DMS153 (cell line): ENCODE data around the gene ITSN1.
"Not testable (repeated sequence)": the region's sequence is repeated elsewhere in the genome, so short reads cannot be mapped to it uniquely, and the experiment has no call there.

ENCODE experiments used
- DNase-seq: peaks from one replicate; lab custom pipeline; 2025; lab: John Stamatoyannopoulos, UW

Gene ITSN1

DNA sequence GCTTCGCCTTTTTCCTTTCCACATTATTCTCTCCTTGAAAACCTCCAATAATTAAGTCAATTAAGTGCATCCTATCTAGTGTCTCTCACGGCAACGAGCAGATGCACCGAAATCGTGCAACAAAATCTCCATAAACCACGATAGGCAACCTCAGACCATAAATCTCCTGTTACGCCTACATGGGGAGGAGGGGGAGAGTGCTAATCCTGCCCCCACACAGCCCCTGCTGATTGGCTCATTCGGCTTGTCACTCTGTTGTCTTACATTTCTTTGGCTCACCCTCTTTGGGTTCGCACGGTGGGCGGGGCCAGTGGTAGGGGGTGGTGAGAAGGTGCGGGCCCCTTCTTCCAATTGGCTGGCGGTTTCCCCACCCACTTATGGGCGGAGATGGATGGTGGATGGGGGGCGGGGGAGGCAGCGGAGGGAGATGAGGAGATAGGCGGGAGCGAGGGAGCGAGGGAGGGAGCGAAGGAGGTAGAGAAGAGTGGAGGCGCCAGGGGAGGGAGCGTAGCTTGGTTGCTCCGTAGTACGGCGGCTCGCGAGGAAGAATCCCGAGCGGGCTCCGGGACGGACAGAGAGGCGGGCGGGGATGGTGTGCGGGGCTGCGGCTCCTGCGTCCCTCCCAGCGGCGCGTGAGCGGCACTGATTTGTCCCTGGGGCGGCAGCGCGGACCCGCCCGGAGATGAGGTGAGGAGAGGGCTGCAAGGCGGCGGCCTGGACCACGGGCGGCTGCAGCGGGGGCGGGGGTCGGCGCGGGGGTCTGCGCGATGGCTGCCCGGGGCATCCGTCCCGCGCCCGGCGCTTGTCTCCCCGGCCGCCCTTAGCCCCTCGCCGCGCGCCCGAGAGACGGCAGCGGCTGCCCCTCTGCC, at the start of gene ITSN1:
TSS of gene ITSN1 (plus strand) at position 475 of the 869 bp plus-strand sequence. CDS start 76,328 bp downstream, outside the sequence.
- peak; percentile 98 for DNase-seq

DNA sequence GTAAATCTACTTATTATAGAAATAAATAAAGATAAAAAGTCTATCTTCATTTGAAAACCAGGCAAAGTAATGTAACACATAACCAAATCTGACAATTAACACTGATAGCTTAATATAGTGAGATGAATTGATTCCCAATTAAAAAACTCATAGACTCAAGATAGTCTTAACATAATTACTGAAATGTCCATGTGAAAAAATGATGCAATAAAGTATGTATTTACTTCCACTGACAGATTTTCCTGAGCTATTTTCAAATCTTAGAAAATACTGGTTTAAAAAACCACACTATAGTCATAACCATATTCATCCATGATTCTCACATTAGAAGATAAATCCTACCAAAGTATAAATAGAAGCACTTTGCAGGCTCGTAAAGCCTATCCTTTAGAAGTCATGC, 44.2 kb upstream of the ITSN1 start:
- no peak for DNase-seq

DNA sequence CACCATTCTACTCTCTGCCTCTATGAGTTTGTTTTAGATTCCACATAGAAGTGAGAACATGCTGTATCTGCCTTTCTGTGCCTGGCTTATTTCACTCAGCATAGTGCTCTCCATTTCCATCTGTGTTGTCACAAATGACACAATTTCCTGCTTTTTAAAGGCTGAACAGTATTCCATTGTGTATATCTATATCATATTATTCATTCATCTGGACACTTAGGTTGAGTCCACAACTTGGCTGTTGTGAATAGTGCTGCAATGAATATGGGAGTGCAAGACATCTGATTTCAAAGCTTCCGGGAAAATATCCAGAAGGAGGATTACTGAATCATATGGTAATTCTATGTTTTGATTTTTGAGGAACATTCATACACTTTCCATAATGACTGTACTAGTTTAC, 33.7 kb upstream of the ITSN1 start:
- no peak for DNase-seq

DNA sequence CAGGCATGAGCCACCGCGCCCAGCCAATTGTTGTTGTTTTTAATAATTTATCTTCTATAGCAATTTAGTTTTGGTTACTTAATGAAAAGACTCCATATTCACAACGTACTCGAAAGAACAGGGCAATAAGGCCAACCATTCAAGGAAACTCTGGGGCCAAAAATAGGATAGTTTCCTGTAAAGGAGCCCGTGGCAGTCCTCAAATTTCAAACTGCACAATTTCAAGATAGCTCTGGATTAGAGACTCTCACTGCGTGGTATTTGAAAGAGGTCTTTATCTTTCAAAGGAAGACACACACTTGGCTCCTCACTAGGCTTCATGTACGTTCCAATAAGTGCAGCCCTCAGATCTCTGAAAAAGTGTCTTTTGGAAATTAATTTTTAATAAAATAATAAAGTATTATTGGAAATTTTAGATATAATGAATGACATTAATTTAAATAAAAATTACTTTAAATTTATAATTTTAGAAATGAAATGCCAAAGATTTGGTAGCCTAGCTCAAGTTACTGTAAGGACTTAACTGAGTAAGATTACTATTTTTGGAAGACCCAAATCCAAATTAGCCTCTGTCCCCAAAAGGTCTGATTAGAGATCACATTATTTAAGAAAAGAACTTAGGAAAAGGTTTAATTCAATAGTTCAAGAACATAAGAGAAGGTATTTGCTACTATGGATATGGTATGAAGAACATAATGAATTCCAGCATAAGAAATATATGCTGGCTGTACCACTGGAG, 31.1 kb upstream of the ITSN1 start:
- no peak for DNase-seq

DNA sequence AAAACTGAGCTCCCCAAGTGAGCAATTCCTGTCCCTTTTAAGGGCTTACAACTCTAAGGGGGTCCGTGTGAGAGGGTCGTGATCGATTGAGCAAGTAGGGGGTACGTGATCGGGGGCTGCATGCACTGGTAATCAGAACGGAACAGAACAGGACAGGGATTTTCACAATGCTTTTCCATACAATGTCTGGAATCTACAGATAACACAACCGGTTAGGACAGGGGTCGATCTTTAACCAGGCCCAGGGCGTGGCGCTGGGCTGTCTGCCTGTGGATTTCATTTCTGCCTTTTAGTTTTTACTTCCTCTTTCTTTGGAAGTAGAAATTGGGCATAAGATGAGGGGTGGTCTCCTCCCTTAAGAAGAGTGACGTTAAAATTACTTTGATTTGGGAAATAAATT, 24.7 kb upstream of the ITSN1 start:
- DNase-seq = not testable (repeated sequence)

DNA sequence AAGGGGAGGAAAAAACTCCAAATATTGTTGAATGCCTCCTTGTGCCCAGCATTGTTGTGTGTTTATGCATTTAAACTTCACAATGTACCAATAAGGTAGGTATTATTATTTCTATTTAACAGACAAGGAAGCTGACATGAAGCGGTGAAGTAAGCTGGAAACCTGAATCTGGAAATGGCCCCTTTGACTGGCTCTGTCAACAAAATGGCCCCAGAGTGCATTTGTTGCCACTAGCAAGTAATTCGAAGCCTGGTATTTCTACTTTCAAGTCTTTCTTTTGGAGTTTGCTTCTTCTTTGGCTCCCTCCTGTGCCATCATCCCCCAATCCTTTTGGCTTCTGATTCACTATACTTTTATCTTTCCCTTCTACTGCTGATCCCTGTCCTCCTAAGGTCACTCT, 23.9 kb upstream of the ITSN1 start:
- no peak for DNase-seq

DNA sequence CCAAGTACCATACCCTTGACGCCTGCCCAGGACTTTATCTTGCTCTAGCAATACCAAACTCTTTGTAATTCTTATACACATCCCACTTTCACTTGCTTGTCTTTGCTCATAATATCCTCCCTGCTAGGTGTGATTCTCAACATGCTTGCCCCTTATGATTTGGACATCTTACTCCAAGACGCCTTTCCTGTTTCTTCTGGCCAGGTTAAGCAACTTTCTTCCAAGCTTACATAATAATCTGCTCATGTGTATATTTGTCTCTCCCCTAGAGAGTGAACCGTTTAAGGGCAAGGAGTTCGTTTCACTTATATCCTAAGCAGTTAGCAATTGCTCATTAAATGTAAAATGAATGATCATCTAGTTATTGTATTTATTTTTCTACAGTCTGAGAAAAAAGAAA, 22.6 kb upstream of the ITSN1 start:
- DNase-seq = no peak

DNA sequence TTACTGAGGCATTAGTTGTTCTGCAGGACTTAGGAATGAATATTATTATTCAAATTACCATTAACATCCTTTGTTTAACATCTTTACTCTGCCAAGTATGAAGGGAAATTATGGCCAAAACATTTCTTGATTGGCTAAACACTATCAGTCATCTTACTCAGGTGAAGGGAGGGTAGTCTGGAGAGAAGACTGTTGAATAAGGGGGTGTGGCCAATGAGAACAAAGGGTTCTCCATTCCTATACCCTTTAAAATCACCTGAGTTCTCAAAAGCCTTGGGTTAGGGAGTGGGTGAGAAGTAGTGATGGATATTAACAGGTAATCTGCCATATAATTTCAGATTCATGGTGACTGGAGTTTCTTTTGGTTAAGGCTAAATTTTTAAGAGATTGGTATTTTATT, 20.0 kb upstream of the ITSN1 start:
- DNase-seq = no peak

DNA sequence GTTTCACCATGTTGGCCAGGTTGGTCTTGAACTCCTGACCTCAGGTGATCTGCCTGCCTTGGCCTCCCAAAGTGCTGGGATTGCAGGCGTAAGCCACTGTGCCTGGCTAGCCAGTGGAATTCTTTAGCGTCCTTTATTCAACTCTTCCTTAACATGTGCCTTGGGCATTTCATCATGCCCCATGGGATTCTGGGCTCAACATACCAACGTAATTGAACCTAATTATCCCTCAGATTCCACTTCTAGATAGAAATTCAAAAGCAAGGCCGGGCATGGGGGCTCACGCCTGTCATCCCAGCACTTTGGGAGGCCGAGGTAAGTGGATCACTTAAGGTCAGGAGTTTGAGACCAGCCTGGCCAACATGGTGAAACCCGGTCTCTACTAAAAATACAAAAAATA, 16.1 kb upstream of the ITSN1 start:
- not testable (repeated sequence) for DNase-seq

DNA sequence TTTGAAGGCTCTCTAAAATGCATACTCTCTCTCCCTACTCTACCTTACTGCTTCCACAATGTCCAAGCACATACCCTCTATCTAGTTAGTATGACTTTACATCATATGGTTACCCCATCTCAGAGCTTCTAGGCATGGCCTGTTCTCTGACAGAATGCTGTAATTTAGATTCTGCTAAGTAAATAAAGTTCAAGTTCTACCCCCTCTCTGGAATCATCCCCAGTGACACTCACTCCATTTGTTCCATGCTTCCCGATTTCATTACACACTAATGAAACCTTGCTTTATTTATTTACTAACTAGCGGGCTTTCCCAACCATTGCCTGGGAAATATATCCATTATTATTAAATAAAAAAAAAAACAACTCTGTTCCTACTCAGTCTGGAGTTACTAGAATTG, 8.0 kb upstream of the ITSN1 start:
- no peak for DNase-seq

DNA sequence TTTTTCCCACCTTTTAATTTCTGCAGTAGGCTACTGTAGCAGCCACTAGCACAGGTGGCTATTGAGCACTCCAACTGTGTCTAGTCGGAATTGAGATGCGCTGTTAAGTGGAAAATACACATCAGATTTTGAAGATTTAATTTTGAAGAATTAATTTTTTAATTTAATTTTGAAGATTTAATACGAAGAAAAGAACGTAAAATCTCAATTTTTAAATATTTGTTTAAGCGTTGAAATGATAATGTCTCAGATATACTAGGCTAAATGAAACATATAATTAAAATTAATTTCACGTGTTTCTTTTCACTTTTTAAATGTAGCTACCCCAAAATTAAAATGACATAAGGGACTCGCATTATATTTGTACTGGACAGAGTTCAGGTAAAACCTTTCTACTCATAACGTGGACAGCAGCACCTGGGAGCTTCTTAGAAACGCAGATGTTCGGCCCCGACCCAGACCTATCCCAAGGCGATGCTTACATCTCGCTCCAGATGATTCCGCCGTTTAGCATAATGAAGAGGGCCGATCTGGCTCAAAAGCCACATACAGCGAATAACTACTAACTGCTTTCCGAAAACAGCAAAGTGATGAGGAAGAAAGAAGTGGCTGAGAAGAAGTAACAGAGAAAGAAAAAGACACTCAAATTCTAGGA, 1.5 kb upstream of the ITSN1 start:
- no peak for DNase-seq

DNA sequence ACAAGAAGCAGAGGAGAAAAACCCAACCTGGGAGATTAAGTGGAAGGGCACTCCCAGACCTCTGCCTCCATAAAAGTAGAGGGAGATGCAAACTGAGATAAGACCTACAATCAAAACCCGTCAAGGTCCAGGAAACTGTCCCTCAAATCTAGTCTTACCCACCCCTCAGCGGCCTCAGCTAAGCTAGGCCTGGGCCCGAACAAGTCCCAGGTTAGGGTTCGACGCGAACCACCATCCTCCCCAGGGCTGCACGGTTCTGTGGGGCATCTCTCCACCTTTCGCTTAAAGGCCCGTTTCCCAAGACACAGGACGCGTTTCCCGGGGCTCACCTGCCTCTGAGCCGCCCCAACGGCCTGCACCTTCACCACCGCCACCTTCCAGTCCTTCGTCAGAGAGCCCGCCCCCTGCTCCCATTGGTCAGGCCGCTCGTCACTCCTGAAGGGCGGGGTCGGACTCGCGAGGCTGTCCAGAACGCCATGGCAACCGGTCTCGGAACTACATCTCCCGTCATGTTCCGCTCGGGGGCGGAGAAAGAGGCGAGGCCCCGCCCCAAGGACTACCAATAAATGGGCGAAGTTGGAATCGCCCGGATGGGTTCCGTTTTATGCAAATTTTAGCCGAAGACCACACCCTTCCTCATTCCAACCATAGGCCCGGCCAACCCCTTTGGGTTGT, 812 bp upstream of the ITSN1 start, which contains the start of gene CRYZL1:
TSS of gene CRYZL1 (minus strand) at position 390 of the 675 bp plus-strand sequence. CDS start 10,190 bp downstream, outside the sequence.
- DNase-seq = peak; percentile 99

DNA sequence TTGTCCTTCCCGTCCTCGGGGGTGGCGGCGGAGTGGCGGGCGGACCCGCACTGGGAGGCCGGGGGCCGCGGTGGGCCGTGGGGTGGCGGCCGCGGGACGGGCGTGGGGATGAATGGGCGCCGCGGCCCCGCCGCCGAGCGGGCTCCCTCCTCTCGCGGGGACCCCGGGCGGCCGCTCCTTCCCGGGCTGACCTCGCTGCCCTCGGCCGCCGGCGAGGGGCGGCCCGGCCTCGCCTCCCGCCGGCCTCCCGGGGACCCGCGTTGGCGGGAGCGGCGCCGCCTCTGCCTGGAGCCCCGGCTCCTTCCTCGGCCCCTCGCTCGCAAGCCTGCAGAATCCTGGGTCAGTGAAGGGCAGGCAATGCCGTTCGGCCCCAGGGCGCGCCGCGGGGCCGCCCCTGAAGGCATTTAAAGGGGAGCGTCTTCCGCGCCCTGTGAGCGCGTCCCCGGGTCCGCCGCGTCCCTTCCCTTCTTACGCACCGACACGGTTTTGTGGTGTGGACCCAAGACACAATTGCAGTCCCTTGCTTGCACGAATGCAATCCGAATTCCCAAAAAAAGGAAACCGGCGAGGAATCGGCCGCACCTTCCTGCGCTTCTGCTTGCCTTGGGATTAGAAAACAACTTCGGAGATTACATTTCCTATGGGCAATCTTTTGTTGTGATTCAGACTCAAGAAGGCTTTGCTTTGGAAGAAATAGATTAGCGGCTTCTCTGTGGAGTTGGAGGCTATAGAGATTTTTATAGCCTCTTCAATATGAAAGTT, 776 bp downstream of the ITSN1 start:
- no peak for DNase-seq

DNA sequence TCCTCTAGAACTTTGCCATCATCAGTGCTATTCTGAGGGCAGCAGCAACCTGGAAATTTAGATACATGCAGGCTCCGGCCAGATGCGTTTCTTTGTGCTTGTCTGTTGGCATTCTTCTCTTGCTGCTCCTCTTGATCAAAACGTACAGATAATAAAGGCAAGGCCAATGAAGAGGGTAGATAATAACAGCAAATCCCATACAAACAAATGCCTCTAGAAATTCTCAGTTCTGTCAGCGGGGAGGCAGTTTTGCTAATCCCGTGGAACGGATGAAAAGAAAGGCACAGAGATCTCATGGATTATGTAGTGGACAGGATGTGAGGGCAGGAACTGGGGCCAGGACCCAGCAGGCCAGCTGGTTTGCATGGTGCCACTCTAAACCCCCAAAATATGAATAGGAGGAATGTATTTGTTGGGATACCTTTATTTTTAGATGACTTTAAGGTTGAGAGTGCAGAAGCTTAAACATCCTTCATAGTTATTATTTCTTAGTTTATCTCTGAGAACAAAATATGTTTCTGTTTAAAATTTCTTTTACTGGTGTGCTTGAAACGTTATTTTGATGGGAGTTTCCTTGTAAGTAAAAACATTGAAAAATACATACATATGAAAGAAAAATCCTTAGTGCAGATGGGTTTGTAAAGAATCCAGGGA, 1.5 kb downstream of the ITSN1 start:
- no peak for DNase-seq

DNA sequence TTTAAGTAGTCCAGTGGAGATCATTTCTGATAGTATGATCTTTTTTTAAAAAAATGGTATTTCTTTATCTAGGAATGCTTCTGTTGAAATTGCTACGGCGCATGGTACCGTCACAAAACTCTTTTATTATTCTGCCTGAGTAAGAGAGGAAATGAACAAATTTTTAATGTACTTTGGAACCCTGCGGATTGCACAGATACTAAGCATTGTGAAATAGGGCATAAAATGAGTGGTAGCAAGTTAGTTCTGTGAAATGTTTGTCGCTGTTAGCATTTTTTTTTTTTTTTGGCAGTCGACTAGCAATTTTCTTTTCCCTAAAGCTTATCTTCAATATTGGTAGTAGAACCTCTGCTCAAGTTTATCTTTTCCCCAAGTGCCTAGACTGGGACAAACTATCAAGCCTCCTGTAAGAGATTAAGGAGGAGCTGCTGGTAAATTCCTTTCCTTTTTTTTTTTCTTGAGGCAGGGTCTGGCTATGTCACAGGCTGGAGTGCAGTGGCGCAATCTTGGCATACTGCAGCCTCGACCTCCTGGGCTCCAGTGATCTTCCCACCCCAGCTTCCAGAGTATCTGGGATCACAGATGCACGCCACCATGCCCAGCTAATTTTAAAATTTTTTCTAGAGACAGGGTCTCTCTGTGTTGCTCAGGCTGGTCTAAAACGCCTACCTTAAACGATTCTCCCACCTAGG, 2.2 kb downstream of the ITSN1 start:
- no peak for DNase-seq

DNA sequence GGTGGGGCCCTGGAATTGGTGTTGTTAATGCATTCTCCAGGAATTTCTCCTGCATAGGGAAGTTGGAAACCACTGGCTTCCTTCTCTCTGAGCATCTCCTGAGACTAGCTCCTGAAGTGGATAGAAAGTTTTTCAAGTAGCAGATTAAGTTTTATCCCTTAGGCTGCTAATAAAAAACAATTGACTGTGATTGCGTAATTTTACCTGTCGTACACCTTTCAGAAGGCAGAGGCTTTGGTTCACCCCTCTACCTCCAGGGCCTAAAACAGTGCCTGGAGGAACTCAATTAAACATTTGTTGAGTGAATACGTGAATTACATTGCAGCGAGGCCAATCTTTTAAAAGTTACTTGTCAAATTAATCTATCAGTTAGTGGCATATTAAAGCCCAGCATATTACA, 3.4 kb downstream of the ITSN1 start:
- DNase-seq = no peak

DNA sequence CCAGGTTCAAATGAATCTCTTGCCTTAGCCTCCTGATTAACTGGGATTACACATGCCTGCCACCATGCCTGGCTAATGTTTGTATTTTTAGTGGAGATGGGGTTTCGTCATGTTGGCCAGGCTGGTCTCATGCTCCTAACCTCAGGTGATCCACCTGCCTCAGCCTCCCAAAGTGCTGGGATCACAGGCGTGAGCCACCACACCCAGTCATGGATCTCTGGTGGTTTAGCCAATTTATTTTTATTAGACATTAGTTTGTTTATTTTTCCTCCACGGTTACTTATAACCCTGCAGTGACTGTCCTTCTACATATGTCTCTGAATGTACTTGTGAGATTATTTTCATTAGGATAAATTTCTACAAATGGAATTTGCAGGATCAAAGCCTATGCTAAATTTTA, 5.3 kb downstream of the ITSN1 start:
- no peak for DNase-seq

DNA sequence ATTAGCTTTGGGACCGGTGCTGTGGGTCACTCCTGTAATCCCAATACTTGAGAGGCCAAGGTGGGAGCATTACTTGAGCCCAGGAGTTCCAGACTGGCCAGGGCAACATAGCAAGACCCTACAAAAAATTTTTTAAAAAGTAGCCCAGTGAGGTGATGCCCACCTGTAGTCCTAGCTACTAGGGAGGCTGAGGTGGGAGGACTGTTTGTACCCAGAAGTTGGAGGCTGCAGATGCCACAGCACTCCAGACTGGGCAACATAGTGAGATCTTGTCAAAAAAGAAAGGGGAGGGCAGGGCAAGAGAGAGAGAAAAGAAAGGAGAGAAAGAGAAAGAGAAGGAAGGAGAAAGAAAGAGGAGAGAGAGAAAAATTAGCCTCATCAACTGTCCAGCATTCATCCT, 6.3 kb downstream of the ITSN1 start:
- DNase-seq = no peak

DNA sequence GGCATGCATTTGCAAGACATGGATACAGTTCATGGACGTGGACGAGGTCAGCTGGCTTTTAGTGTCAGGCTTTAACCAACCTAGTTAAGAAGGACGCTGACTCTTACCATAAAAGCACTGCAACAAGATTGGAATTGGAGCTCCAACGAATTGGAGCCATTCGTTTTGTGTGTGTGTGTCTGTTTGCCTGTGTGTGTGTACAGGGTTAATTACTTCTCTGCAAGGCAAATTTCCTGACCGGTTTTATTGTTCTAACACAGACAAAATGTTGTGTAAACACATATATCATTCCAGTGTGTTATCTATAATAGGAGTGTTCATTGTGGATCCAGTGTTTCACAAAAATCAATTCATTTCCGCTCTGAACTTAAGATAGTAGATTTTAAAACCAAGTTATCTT, 7.9 kb downstream of the ITSN1 start:
- DNase-seq = no peak

DNA sequence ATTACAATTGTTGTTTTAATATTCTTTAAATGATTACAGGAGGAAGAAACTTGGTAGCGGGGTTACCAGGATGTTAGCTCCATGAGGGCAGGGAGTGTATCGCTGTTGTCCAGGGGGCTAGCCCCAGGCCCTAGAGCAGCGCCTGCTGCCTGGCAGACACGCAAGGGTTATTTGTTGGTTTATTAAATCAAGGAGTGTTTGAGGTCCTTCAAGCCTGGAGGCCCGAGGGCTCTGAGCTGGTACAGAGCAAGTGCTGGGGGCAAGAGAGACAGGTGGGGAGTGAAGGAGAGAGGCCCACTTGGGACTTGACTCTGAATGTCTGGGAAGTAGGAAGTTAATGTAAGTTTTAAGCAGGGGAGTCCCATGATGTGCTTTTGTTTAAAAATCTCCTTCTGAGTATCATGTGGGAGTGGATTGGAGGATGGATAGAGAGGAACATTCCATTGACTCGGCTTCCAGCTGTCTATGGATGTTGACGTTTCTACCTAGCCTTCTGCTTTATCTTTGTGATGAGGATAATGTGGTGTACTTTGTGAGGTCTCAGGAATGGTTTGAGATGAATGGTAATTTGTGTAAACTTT, 8.7 kb downstream of the ITSN1 start:
- no peak for DNase-seq
